OCI-LY7 (cell line): ENCODE measurements around the gene AZI2. TPM values are rescaled to one million over a fixed set of nuclear protein-coding genes. Genes with fewer than 3 reads are reported as not detected.

ENCODE experiments used
- BruUV-seq: library from RNA; stranded (reverse); fragments of 400-500 nt; replicated peaks from 2 replicates; lab custom pipeline; 2021; lab: Mats Ljungman, UMichigan
- CTCF ChIA-PET: fragments of 300-600 bp; sonication (Branson Sonifier 250); formaldehyde crosslinking; loops from one replicate; lab custom pipeline; 2022; ENCODE audit warnings: antibody characterized with exemption; ENCODE audit not compliant: unreplicated experiment; lab: Charles Lee
- POLR2A ChIA-PET: fragments of 300-600 bp; sonication (Branson Sonifier 250); formaldehyde crosslinking; loops from one replicate; lab custom pipeline; 2022; ENCODE audit warnings: antibody characterized with exemption; lab: Charles Lee
- DNase-seq: peaks from one replicate; pipeline ENCODE4 v3.0.0-alpha.2; 2015; ENCODE audit warnings: low spot score
- H2AFZ ChIP-seq: fragments of 200-600 bp; sonication (generic), shearing (Covaris generic); 2 replicates; pipeline ENCODE4 v1.6.1; 2014; ENCODE audit warnings: mild to moderate bottlenecking, antibody characterized with exemption, low read length, moderate library complexity
- H3K27ac ChIP-seq: fragments of 200-600 bp; sonication (generic); 2 replicates; pipeline ENCODE4 v1.5.1; 2014; ENCODE audit warnings: mixed run types, low read depth, mild to moderate bottlenecking, moderate library complexity, low read length, inconsistent platforms; ENCODE audit not compliant: poor library complexity, severe bottlenecking
- H3K36me3 ChIP-seq: fragments of 200-600 bp; sonication (generic); 2 replicates; pipeline ENCODE4 v1.6.1; 2014; ENCODE audit warnings: mild to moderate bottlenecking, antibody characterized with exemption, low read length, moderate library complexity, mixed read lengths; ENCODE audit not compliant: insufficient read depth
- H3K4me1 ChIP-seq: fragments of 200-600 bp; sonication (generic); 2 replicates; pipeline ENCODE4 v1.5.1; 2014; ENCODE audit warnings: mild to moderate bottlenecking, low read length; ENCODE audit not compliant: insufficient read depth, poor library complexity, severe bottlenecking
- H3K4me2 ChIP-seq: fragments of 200-600 bp; sonication (generic); 2 replicates; pipeline ENCODE4 v1.6.1; 2014; ENCODE audit warnings: mild to moderate bottlenecking, low read length
- H3K4me3 ChIP-seq: fragments of 200-600 bp; sonication (generic); 2 replicates; pipeline ENCODE4 v1.5.1; 2014; ENCODE audit warnings: mild to moderate bottlenecking, low read depth, low read length; ENCODE audit not compliant: poor library complexity, severe bottlenecking
- H3K79me2 ChIP-seq: fragments of 200-600 bp; sonication (generic); 2 replicates; pipeline ENCODE4 v1.6.1; 2016; ENCODE audit warnings: low read depth, mild to moderate bottlenecking, low read length, moderate library complexity, mixed read lengths; ENCODE audit not compliant: insufficient read depth
- H3K9me2 ChIP-seq: fragments of 200-600 bp; sonication (generic); 2 replicates; pipeline ENCODE4 v1.6.1; 2016; ENCODE audit warnings: mild to moderate bottlenecking, low read length, mixed read lengths; ENCODE audit not compliant: insufficient read depth
- H3K9me3 ChIP-seq: fragments of 200-600 bp; sonication (generic); 2 replicates; pipeline ENCODE4 v1.6.1; 2014; ENCODE audit warnings: mild to moderate bottlenecking, mixed run types, low read length, mixed read lengths
- H4K20me1 ChIP-seq: fragments of 200-600 bp; sonication (generic); 2 replicates; pipeline ENCODE4 v1.6.1; 2014; ENCODE audit warnings: mild to moderate bottlenecking, antibody characterized with exemption, low read length, moderate library complexity, mixed read lengths; ENCODE audit not compliant: insufficient read depth
- CTCF ChIP-seq: fragments of 200-600 bp; sonication (generic); conservative IDR thresholded peaks from 2 replicates; pipeline ENCODE4 v1.5.1; 2014; ENCODE audit warnings: mild to moderate bottlenecking, antibody characterized with exemption, low read length, moderate library complexity, mixed read lengths
- EZH2phosphoT487 ChIP-seq: fragments of 200-600 bp; sonication (generic); IDR thresholded peaks from 2 replicates; pipeline ENCODE4 v1.6.1; 2018; ENCODE audit warnings: low read depth, borderline replicate concordance, mild to moderate bottlenecking, mixed run types, antibody characterized with exemption, low read length, moderate library complexity, mixed read lengths
- intact Hi-C: fragments of 100-400 bp; cut with micrococcal nuclease; formaldehyde crosslinking; loops from one replicate; pipeline ENCODE4 v1.10.0; 2022; ENCODE audit not compliant: unreplicated experiment
- total RNA-seq, 2 experiments: library from RNA; depleted of rRNA in 1 of 2; stranded (reverse); fragments of >200 nt in 1 of 2; shearing (Covaris generic) in 1 of 2; gene quantifications; 2 replicates each; pipeline ENCODE4 v1.2.3, GENCODE V29; 2014 to 2022

AZI2 gene
- total RNA-seq, 2 experiments from 2014 or later, result 16.1 to 45.0 TPM

- CTCF ChIA-PET, result no interaction called here
- Histone ChIP-seq H3K36me3 (peaks cover 60% of the 10 kb centered on the region), H3K9me2 (no peaks in the 10 kb centered on the region), H3K27ac (no peak overlapping the region), H3K79me2 (no peaks in the 10 kb centered on the region), H3K4me3 (no peak overlapping the region), H3K4me2 (no peak overlapping the region), H3K4me1 (no peaks in the 10 kb centered on the region), H2AFZ (no peak overlapping the region), H3K9me3 (no peaks in the 10 kb centered on the region), H4K20me1 (no peaks in the 10 kb centered on the region)
- TF ChIP-seq EZH2phosphoT487 (no peak), CTCF (peak; percentile 91)
- no TSS peak for BruUV-seq
- DNase-seq, result peak; percentile 42
- POLR2A ChIA-PET, result interaction anchor here (1.0 to 1.9 kb wide), 3 partner anchors 9 to 619 kb away, joined by 3 to 7 read pairs (median 6); partner anchors contain the start of genes AZI2 and ZCWPW2
- intact Hi-C loops, result loop anchor here (5.0 kb wide), 1 partner anchor 616 kb away; no protein-coding TSS in a partner anchor
Observed at GRCh38 chr3:28328188-28329151, 20.2 kb downstream of the AZI2 start.

GRCh38 chr3:28326458-28326926, 22.1 kb downstream of the AZI2 start:
- H3K9me2 ChIP-seq, result no peaks in the 10 kb centered on the region
- no peak overlapping the region for H3K4me2 ChIP-seq
- DNase-seq, result no peak
- POLR2A ChIA-PET, result interaction anchor here (0.7 to 1.9 kb wide), 6 partner anchors 11 to 33 kb away, joined by 3 to 7 read pairs (median 4); no protein-coding TSS in a partner anchor
- no peaks in the 10 kb centered on the region for H3K9me3 ChIP-seq
- no peaks in the 10 kb centered on the region; the same call in 1 of the 2 replicates for H4K20me1 ChIP-seq
- intact Hi-C loops, result loop anchor here (5.0 kb wide), 1 partner anchor 614 kb away; no protein-coding TSS in a partner anchor
- no peak overlapping the region for H3K27ac ChIP-seq
- no peak overlapping the region for H3K4me3 ChIP-seq
- H3K4me1 ChIP-seq, result no peaks in the 10 kb centered on the region
- CTCF ChIA-PET, result no interaction called here
- TF ChIP-seq CTCF, result no peak
- no peak for TF ChIP-seq EZH2phosphoT487
- H3K79me2 ChIP-seq, result no peaks in the 10 kb centered on the region
- H3K36me3 ChIP-seq, result peaks cover 72% of the 10 kb centered on the region
- BruUV-seq, result no TSS peak
- H2AFZ ChIP-seq, result no peak overlapping the region
